ENCODE data around the gene CAMTA1. TPM values are rescaled to one million over a fixed set of nuclear protein-coding genes. Genes with fewer than 3 reads are reported as not detected.

Gene CAMTA1
- total RNA-seq, 1 donor from 2014 or later: 114 TPM

- intact Hi-C loops (cut with DNase I): loop anchor here (5.0 kb wide), 1 partner anchor 164 kb away; no protein-coding TSS in a partner anchor
Observed at GRCh38 chr1:6961289-6961688, 176.0 kb downstream of the CAMTA1 start.

DNA sequence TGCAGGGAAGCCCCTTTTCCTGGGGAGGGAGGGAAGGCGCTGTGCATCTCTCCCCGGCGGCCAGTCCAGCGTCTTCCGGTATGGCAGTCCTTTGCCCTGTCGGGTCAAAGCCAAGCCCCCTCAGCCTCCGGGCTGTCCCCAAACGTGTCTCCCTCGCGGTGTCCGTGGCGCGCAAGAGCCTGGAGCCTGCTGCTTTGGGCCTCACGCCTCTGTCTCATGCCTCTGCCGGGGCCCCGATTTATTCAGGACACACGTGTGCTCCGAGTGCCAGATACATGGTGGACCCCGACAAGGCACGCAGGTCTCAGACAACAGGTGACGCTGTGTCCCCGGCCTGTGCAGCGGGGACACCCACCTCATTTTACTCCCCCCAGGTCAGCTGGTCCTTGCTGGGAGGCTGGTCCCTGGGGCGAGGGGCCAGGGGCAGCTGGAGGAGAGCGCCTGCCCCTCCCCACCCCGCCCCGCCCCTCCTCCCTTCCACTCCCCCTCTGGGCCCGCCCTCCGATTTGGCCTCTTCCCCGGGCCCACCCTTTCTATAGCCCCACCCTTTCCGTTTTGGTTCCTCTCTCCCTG lies 176.7 kb downstream of the CAMTA1 start:
- no peak for DNase-seq (ENCODE audit: low spot score)
- intact Hi-C loops (cut with DNase I): loop anchor here (5.0 kb wide), 1 partner anchor 165 kb away; no protein-coding TSS in a partner anchor

More at GRCh38 chr1:6961289-6961688, 176.0 kb downstream of the CAMTA1 start:
- no peak for DNase-seq (ENCODE audit: low spot score)

DNA sequence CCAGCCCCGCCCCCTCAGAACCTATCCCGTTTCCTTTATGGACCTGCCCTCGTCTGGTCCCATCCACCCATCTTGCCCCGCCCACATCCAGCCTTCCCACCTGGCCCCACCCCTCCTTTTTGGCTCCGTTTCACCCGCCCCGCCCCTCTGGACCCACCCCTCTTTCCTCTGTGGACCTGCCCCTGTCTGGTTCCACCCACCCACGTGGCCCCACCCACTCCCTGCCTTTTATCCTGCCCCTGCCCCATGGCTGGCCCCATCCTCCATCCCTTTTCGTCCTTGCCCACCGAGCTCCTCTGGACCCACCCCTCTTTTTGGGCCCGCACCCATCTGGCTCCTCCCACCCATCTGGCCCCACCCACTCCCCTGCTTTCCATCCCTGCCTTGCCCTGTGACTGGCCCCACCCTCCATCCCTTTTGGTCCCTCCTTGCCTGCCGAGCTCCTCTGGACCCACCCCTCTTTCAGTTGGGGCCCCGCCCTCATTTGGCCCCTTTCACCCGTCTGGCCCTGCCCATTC lies 177.3 kb downstream of the CAMTA1 start:
- no peak for DNase-seq (ENCODE audit: low spot score)
- intact Hi-C loops (cut with DNase I): loop anchor here (5.0 kb wide), 1 partner anchor 165 kb away; no protein-coding TSS in a partner anchor

GRCh38 chr1:6962996-6963911 lies 178.0 kb downstream of the CAMTA1 start:
- intact Hi-C loops (cut with DNase I): loop anchor here (5.0 kb wide), 1 partner anchor 166 kb away; no protein-coding TSS in a partner anchor
- DNase-seq (ENCODE audit: low spot score): no peak

GRCh38 chr1:6963912-6964307 lies 178.7 kb downstream of the CAMTA1 start:
- intact Hi-C loops (cut with DNase I): loop anchor here (5.0 kb wide), 1 partner anchor 167 kb away; no protein-coding TSS in a partner anchor
- no peak for DNase-seq (ENCODE audit: low spot score)

GRCh38 chr1:6965083-6965934 lies 180.1 kb downstream of the CAMTA1 start:
- intact Hi-C loops (cut with DNase I): no loop called here
- no peak for DNase-seq (ENCODE audit: low spot score)

GRCh38 chr1:6965935-6966241 lies 180.6 kb downstream of the CAMTA1 start:
- no peak for DNase-seq (ENCODE audit: low spot score)
- intact Hi-C loops (cut with DNase I): no loop called here

- intact Hi-C loops (cut with DNase I): no loop called here
- no peak for DNase-seq (ENCODE audit: low spot score)
Observed at GRCh38 chr1:6966326-6966725, 181.1 kb downstream of the CAMTA1 start.

DNA sequence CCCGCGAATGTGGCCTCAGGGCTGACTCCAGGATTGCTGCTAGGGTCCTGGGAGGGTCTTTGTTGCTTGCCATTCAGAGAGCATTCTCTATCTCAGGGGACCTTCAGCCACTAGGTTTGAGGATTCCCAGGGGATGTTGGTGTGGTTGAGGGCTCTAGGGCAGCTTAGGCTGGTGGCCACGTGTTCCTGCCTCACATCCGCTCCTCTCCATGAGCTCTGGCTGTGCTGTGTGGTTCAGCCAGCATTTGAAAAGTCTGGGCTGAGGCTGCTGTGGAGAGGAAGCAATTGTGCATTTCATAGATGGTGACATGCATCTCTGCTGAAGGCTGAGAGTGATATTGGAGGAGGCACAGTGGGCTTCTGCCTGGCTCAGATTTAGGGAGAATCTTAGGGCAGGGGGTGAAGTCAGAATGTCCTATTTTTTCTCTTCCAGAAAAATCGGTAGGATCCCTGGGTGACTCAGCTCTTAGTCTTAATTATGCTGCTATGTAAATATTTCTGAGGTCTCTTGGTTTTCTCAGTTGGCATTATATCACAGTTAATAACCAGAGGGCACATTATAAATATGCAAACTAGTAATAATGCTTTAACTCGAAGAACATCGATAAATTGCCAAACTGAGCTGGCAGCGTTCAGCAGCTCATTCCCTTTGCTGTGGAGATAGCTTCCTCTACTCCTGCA lies 182.3 kb downstream of the CAMTA1 start:
- DNase-seq (ENCODE audit: low spot score): no peak

GRCh38 chr1:6969106-6969505 lies 183.9 kb downstream of the CAMTA1 start:
- intact Hi-C loops (cut with DNase I): no loop called here
- DNase-seq (ENCODE audit: low spot score): peak; percentile 27

More for the DNA sequence above, 182.3 kb downstream of the CAMTA1 start:
- intact Hi-C loops (cut with DNase I): no loop called here

- no peak for DNase-seq (ENCODE audit: low spot score)
- intact Hi-C loops (cut with DNase I): no loop called here
Observed at GRCh38 chr1:6969762-6970161, 184.5 kb downstream of the CAMTA1 start.

- DNase-seq (ENCODE audit: low spot score): peak; percentile 7
- intact Hi-C loops (cut with DNase I): no loop called here
Observed at GRCh38 chr1:6970221-6970620, 185.0 kb downstream of the CAMTA1 start.

- intact Hi-C loops (cut with DNase I): no loop called here
- DNase-seq (ENCODE audit: low spot score): peak; percentile 7
Observed at GRCh38 chr1:6971048-6971447, 185.8 kb downstream of the CAMTA1 start.

DNA sequence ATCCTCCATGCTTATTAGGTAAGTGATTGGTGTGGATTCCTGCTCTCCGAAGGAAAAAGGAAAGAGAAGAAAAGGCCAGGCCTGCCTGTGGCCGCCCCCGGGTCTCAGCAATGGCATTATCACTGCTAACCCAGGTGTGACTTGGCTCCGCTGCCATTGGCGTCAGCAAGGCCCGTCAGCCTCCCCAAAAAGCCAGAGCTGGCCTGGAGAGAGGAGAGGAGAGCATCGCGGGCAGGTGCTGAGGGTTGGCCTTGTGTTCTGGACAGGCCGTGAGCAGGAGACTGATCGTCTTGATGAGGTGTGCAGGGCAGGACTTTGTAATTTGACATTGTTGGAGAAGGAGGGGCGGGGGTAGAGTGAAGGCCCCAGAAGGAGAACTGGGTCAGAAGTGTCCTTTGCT lies 186.4 kb downstream of the CAMTA1 start:
- intact Hi-C loops (cut with DNase I): no loop called here
- DNase-seq (ENCODE audit: low spot score): peak; percentile 51

- peak; percentile 47 for DNase-seq (ENCODE audit: low spot score)
- intact Hi-C loops (cut with DNase I): no loop called here
Observed at GRCh38 chr1:6972399-6972798, 187.1 kb downstream of the CAMTA1 start.

DNA sequence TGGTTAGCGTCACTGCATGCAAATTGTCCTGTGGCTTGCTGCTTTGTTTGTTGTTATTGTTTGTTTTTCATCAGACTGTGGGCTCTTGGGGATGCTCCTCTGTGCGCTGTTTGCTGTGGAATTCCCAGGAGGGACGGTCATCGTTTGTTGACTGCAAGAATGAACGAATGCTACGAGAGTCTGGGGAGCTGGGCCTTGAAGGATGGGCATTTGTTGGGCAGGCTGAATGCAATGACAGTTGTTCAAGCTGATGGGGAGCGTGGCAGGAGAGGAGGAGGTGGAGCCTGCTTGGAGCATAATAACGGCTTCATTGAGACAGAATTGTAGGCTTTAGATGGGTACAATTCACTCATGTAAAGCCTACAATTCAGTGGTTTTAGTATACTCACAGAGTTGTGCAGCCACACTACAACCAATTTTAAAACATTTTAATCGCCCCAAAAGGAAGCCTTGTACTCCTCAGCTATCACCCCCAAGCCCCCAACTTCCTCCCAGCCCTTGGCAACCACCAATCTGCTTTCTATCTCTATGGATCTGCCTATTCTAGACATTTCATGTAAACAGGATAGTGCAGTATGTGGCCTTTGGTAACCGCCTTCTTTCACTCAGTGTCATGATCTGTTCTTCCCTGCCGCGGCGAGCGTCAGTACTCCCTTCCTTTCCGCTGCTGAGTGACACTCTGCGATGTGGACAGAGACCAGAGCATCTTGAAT lies 190.2 kb downstream of the CAMTA1 start:
- peak; percentile 56 for DNase-seq (ENCODE audit: low spot score)
- intact Hi-C loops (cut with DNase I): no loop called here

- peak; percentile 50 for DNase-seq (ENCODE audit: low spot score)
- intact Hi-C loops (cut with DNase I): no loop called here
Observed at GRCh38 chr1:6976044-6976375, 190.8 kb downstream of the CAMTA1 start.

DNA sequence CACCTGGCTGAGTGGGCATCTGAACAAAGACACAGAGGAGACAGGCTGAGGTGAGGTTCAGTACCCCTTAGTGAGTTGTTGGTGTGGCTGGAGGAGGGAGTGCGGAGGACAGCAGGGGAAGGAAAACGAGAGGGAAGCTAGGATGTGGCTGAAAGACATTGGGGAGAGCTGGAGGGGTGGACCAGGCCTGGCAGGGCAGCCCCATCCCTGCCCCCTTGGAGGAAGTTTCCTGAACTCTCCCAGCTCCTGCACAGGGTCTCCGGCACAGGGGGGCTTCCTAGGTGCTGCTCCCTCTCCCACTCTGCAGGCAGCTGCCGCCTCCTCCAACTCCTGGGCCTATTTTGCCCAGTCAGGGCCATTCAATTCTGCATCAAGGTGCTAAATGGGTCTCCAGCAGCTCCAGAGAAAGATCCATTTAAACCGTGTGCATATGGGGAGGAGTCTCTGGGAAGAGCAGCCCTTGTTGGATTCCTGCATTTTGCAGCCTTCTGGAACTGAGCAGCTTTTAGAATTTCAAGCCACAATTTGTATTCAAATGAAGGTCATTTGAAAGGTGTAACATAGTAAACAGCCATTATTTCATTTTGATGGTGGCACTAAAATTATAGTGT lies 193.9 kb downstream of the CAMTA1 start:
- intact Hi-C loops (cut with DNase I): no loop called here

More for the DNA sequence above, 193.9 kb downstream of the CAMTA1 start:
- DNase-seq (ENCODE audit: low spot score): peak; percentile 27
